Right ventricle myocardium superior (tissue), 1 donor: ENCODE data around the gene GPNMB. TPM values are rescaled to one million over a fixed set of nuclear protein-coding genes. Genes with fewer than 3 reads are reported as not detected.
"Not testable (repeated sequence)": the region's sequence is repeated elsewhere in the genome, so short reads cannot be mapped to it uniquely, and the experiment has no call there.

Experiments
- ATAC-seq: fragments of 200-7000 bp; cut with Tn5 transposase; one replicate; pipeline ENCODE4 v1.9.1; 2020; ENCODE audit warnings: mild to moderate bottlenecking; ENCODE audit not compliant: poor library complexity
- DNase-seq: peaks from one replicate; pipeline ENCODE4 v3.0.0-alpha.2; 2020
- intact Hi-C: fragments of 100-400 bp; cut with DNase I; formaldehyde crosslinking; loops from one replicate; pipeline ENCODE4 v1.11.2; 2022
- long read RNA-seq: library from polyadenylated mRNA; unstranded; transcript quantifications from one replicate; pipeline ENCODE4 v2.0.0, GENCODE V29; 2021
- total RNA-seq: library from RNA; stranded (reverse); fragmentation: NEBNext Ultra II Directional; extraction: Animal tissue kit (Norgen Biotek cat#: 25700); gene quantifications from one replicate; pipeline ENCODE4 v1.2.1, GENCODE V29; 2021
- donor health status: DM: no; HTN: yes; CAD: no; lungs with severe emphysema.

Gene GPNMB
- 248 TPM for total RNA-seq
- long read RNA-seq, transcript GPNMB-203 (4 exons, 1,673 nt) = minor isoform, 56 of 614 reads
- long read RNA-seq, transcript GPNMB-215 (12 exons, 2,751 nt) = minor isoform, 5 of 614 reads
- long read RNA-seq, transcript GPNMB-202 (11 exons, 2,763 nt) = minor isoform, 72 of 614 reads
- long read RNA-seq, transcript GPNMB-201 (11 exons, 2,862 nt) = major isoform, 402 of 614 reads
- long read RNA-seq, partial matches to known transcripts = 44 of 614 reads
- long read RNA-seq, other reads (novel, unspliced or antisense) = 35 of 614 reads

GRCh38 chr7:23246555-23246954 lies at the start of gene GPNMB:
GPNMB (plus strand) TSS chr7:23246775; CDS start chr7:23246858, 83 bp downstream.
- ATAC-seq = peak; percentile 74
- intact Hi-C loops = loop anchor here (5.0 to 10.0 kb wide), 2 partner anchors 49 to 142 kb away; partner anchors contain the start of gene KLHL7
- DNase-seq = no peak

- intact Hi-C loops = loop anchor here (5.0 kb wide), 1 partner anchor 50 kb away; the partner anchor contains the start of gene GPNMB
- DNase-seq, ATAC-seq: not testable (repeated sequence)
Observed at GRCh38 chr7:23197745-23198144, 48.8 kb upstream of the GPNMB start.

- intact Hi-C loops = no loop called here
- DNase-seq (no peak), ATAC-seq (peak; percentile 27)
Observed at GRCh38 chr7:23200331-23200730, 46.2 kb upstream of the GPNMB start.

GRCh38 chr7:23204241-23204640 lies 42.3 kb upstream of the GPNMB start:
- intact Hi-C loops = no loop called here
- ATAC-seq = no peak
- no peak for DNase-seq

- intact Hi-C loops = no loop called here
- DNase-seq (no peak), ATAC-seq (no peak)
Observed at GRCh38 chr7:23205577-23205908, 41.0 kb upstream of the GPNMB start.

- intact Hi-C loops = no loop called here
- DNase-seq (peak; percentile 47), ATAC-seq (peak; percentile 70)
Observed at GRCh38 chr7:23205909-23206767, 40.4 kb upstream of the GPNMB start.

GRCh38 chr7:23207021-23207420 lies 39.6 kb upstream of the GPNMB start:
- no peak for ATAC-seq
- no peak for DNase-seq
- intact Hi-C loops = no loop called here

- intact Hi-C loops = no loop called here
- ATAC-seq (no peak), DNase-seq (no peak)
Observed at GRCh38 chr7:23207884-23208283, 38.7 kb upstream of the GPNMB start.

GRCh38 chr7:23208316-23208715 lies 38.3 kb upstream of the GPNMB start:
- ATAC-seq = no peak
- DNase-seq = no peak
- intact Hi-C loops = no loop called here

- no peak for DNase-seq
- no peak for ATAC-seq
- intact Hi-C loops = no loop called here
Observed at GRCh38 chr7:23210506-23210905, 36.1 kb upstream of the GPNMB start.

GRCh38 chr7:23211589-23211988 lies 35.0 kb upstream of the GPNMB start:
- ATAC-seq (no peak), DNase-seq (no peak)
- intact Hi-C loops = no loop called here

GRCh38 chr7:23212395-23212794 lies 34.2 kb upstream of the GPNMB start:
- DNase-seq = no peak
- ATAC-seq = no peak
- intact Hi-C loops = no loop called here

- intact Hi-C loops = no loop called here
- ATAC-seq (no peak), DNase-seq (no peak)
Observed at GRCh38 chr7:23212841-23213240, 33.7 kb upstream of the GPNMB start.

GRCh38 chr7:23213755-23214154 lies 32.8 kb upstream of the GPNMB start:
- DNase-seq = no peak
- intact Hi-C loops = no loop called here
- no peak for ATAC-seq

- no peak for DNase-seq
- intact Hi-C loops = no loop called here
- no peak for ATAC-seq
Observed at GRCh38 chr7:23214423-23214822, 32.2 kb upstream of the GPNMB start.

- ATAC-seq (no peak), DNase-seq (no peak)
- intact Hi-C loops = no loop called here
Observed at GRCh38 chr7:23214938-23215337, 31.6 kb upstream of the GPNMB start.

GRCh38 chr7:23216021-23216420 lies 30.6 kb upstream of the GPNMB start:
- DNase-seq (peak; percentile 68), ATAC-seq (peak; percentile 85)
- intact Hi-C loops = no loop called here

- ATAC-seq = no peak
- no peak for DNase-seq
- intact Hi-C loops = no loop called here
Observed at GRCh38 chr7:23218196-23218595, 28.4 kb upstream of the GPNMB start.

GRCh38 chr7:23220690-23221305 lies 25.8 kb upstream of the GPNMB start:
- ATAC-seq (peak; percentile 34), DNase-seq (no peak)
- intact Hi-C loops = no loop called here
